Upper lobe of left lung (tissue), 4 donors: Measurements from ENCODE around the gene KCNMA1.

Source experiments
- EP300 ChIP-seq, 4 donors: sonication (generic); formaldehyde crosslinking; IDR thresholded peaks; one replicate each; pipeline ENCODE4 v1.5.1; 2017; ENCODE audit warnings: antibody characterized with exemption in 4 of 4, control low read depth in 2 of 4
- TF ChIP-seq, protein P1 (sequence below), 6 experiments: fragments of 450-650 bp in 4 of 6; fragments of 200-600 bp in 2 of 6; sonication (generic) in 2 of 6; IDR thresholded peaks; one replicate each; pipeline ENCODE4 v1.5.1; 2016 to 2019; ENCODE audit warnings: antibody characterized with exemption in 6 of 6

DNA sequence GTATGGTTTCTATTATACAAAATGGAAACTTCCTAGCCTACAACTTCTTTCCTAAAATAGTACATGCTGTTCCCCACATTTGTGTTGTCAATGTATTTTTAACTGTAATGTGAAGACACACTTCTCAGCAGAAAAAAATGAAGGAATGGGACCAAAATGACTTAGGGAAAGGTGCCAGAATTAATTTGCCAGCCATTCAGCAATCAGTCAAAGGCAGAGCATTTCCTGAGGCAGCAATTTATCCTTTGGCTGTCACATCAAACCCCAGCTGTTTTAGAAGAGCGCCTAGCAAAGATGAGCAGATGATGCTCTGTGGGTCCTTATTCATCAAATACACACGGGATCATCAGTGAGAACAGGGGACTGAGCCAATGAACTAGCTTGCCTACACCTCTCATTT lies 592.5 kb downstream of the KCNMA1 start:
- TF ChIP-seq, protein P1, sequence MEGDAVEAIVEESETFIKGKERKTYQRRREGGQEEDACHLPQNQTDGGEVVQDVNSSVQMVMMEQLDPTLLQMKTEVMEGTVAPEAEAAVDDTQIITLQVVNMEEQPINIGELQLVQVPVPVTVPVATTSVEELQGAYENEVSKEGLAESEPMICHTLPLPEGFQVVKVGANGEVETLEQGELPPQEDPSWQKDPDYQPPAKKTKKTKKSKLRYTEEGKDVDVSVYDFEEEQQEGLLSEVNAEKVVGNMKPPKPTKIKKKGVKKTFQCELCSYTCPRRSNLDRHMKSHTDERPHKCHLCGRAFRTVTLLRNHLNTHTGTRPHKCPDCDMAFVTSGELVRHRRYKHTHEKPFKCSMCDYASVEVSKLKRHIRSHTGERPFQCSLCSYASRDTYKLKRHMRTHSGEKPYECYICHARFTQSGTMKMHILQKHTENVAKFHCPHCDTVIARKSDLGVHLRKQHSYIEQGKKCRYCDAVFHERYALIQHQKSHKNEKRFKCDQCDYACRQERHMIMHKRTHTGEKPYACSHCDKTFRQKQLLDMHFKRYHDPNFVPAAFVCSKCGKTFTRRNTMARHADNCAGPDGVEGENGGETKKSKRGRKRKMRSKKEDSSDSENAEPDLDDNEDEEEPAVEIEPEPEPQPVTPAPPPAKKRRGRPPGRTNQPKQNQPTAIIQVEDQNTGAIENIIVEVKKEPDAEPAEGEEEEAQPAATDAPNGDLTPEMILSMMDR (IDR thresholded peaks at IDR 0.05) = no peak
- TF ChIP-seq EP300 (IDR thresholded peaks at IDR 0.05) = no peak
